Panc1 (cell line): ENCODE data around the gene PRLHR. TPM values are rescaled to one million over a fixed set of nuclear protein-coding genes. Genes with fewer than 3 reads are reported as not detected.

ENCODE experiments used
- ATAC-seq: fragments of 200-7000 bp; cut with Tn5 transposase; 2 replicates; pipeline ENCODE4 v1.9.1; 2020; ENCODE audit warnings: mild to moderate bottlenecking, moderate library complexity
- Bru-seq: library from RNA; stranded (reverse); fragments of 400-500 nt; gene quantifications from one replicate; lab custom pipeline; 2021; lab: Mats Ljungman, UMichigan
- BruChase-seq, 2 experiments: library from RNA; stranded (reverse); fragments of 400-500 nt; gene quantifications; one replicate each; lab custom pipeline; 2021; lab: Mats Ljungman, UMichigan
- BruUV-seq: library from RNA; stranded (reverse); fragments of 400-500 nt; replicated peaks from 2 replicates; lab custom pipeline; 2021; lab: Mats Ljungman, UMichigan
- CTCF ChIA-PET: fragments of 300-600 bp; sonication (Branson Sonifier 250); formaldehyde crosslinking; loops from one replicate; lab custom pipeline; 2022; ENCODE audit warnings: antibody characterized with exemption; lab: Charles Lee
- POLR2A ChIA-PET: fragments of 300-600 bp; sonication (Branson Sonifier 250); formaldehyde crosslinking; loops from one replicate; lab custom pipeline; 2022; ENCODE audit warnings: antibody characterized with exemption; lab: Charles Lee
- DNase-seq: peaks from one replicate; pipeline ENCODE4 v3.0.0-alpha.2; 2010; ENCODE audit warnings: low read depth, low spot score
- H3K27ac ChIP-seq: 2 replicates; pipeline ENCODE4 v1.5.1; 2011; ENCODE audit warnings: mild to moderate bottlenecking, low read length, inconsistent platforms
- H3K27me3 ChIP-seq: fragments of 200-500 bp; sonication (Bioruptor generic); 2 replicates; pipeline ENCODE4 v1.6.0; 2014; ENCODE audit warnings: low read length, inconsistent platforms; ENCODE audit not compliant: control insufficient read depth, insufficient read depth
- H3K36me3 ChIP-seq: fragments of 200-500 bp; sonication (Bioruptor generic); 2 replicates; pipeline ENCODE4 v1.5.1; 2014; ENCODE audit warnings: inconsistent platforms, mild to moderate bottlenecking, low read length, moderate library complexity; ENCODE audit not compliant: control insufficient read depth, insufficient read depth
- H3K4me1 ChIP-seq: 2 replicates; pipeline ENCODE4 v1.5.1; 2011; ENCODE audit warnings: inconsistent platforms, mild to moderate bottlenecking, low read length, moderate library complexity; ENCODE audit not compliant: control insufficient read depth, insufficient read depth
- H3K4me3 ChIP-seq, 2 experiments: 2 replicates each; pipeline ENCODE4 v1.5.1; 2011 to 2012; ENCODE audit warnings: low read depth in 2 of 2, low read length in 2 of 2, mild to moderate bottlenecking in 2 of 2, inconsistent platforms in 1 of 2, moderate library complexity in 1 of 2
- H3K9me3 ChIP-seq: fragments of 200-500 bp; sonication (Bioruptor generic); 2 replicates; pipeline ENCODE4 v1.5.1; 2014; ENCODE audit warnings: low read depth, mild to moderate bottlenecking, inconsistent platforms, low read length, moderate library complexity; ENCODE audit not compliant: control insufficient read depth, insufficient read depth
- POLR2AphosphoS5 ChIP-seq: IDR thresholded peaks from 2 replicates; pipeline ENCODE4 v1.6.1; 2012; ENCODE audit warnings: mild to moderate bottlenecking, low read depth, low read length, moderate library complexity
- REST ChIP-seq, 2 experiments: IDR thresholded peaks; 2 replicates each; pipeline ENCODE4 v1.6.1; 2011 to 2012; ENCODE audit warnings: low read depth in 2 of 2, control low read depth in 1 of 2, low read length in 1 of 2, mild to moderate bottlenecking in 1 of 2, moderate library complexity in 1 of 2; ENCODE audit not compliant: insufficient read depth in 1 of 2
- SIN3A ChIP-seq: IDR thresholded peaks from 2 replicates; pipeline ENCODE4 v1.6.1; 2012; ENCODE audit warnings: low read depth, mild to moderate bottlenecking, low read length, moderate library complexity, borderline replicate concordance; ENCODE audit not compliant: insufficient read depth
- TCF7L2 ChIP-seq: IDR thresholded peaks from 2 replicates; pipeline ENCODE4 v1.6.1; 2011; ENCODE audit warnings: mild to moderate bottlenecking, low read depth, low read length, inconsistent platforms
- in situ Hi-C: cut with HindIII; loops from 2 replicates; pipeline ENCODE4 v1.10.0; 2016; ENCODE audit warnings: low sequenced_read_pairs, low pct_unique_long_range_greater_than_20kb
- intact Hi-C: fragments of 100-400 bp; cut with micrococcal nuclease; formaldehyde crosslinking; loops from one replicate; pipeline ENCODE4 v1.10.0; 2022; ENCODE audit not compliant: unreplicated experiment
- long read RNA-seq: library from polyadenylated mRNA; unstranded; transcript quantifications from one replicate; pipeline ENCODE4 v2.0.0, GENCODE V29; 2021; ENCODE audit not compliant: unreplicated experiment
- polyA plus RNA-seq: library from polyadenylated mRNA; unstranded; fragments of >200 nt; gene quantifications from one replicate; pipeline ENCODE4 v1.2.1, GENCODE V29; 2012; ENCODE audit warnings: missing spikeins; ENCODE audit not compliant: insufficient read length
- total RNA-seq: library from RNA; stranded (reverse); gene quantifications from one replicate; pipeline ENCODE4 v1.2.1, GENCODE V29; 2021; ENCODE audit not compliant: unreplicated experiment
- TF ChIP-seq, protein P1 (sequence below): fragments of 450-650 bp; IDR thresholded peaks from 2 replicates; pipeline ENCODE4 v1.5.1; 2017; ENCODE audit warnings: mild to moderate bottlenecking

PRLHR gene
- not detected for total RNA-seq
- not detected for polyA plus RNA-seq
- Bru-seq, nascent RNA, result not detected
- not detected for BruChase-seq, experiment 1, labeled RNA remaining after a 2-hour chase
- BruChase-seq, experiment 2, labeled RNA remaining after a 6-hour chase, result percentile 12 among the genes with signal in this experiment
- long read RNA-seq, result 0 reads

DNA sequence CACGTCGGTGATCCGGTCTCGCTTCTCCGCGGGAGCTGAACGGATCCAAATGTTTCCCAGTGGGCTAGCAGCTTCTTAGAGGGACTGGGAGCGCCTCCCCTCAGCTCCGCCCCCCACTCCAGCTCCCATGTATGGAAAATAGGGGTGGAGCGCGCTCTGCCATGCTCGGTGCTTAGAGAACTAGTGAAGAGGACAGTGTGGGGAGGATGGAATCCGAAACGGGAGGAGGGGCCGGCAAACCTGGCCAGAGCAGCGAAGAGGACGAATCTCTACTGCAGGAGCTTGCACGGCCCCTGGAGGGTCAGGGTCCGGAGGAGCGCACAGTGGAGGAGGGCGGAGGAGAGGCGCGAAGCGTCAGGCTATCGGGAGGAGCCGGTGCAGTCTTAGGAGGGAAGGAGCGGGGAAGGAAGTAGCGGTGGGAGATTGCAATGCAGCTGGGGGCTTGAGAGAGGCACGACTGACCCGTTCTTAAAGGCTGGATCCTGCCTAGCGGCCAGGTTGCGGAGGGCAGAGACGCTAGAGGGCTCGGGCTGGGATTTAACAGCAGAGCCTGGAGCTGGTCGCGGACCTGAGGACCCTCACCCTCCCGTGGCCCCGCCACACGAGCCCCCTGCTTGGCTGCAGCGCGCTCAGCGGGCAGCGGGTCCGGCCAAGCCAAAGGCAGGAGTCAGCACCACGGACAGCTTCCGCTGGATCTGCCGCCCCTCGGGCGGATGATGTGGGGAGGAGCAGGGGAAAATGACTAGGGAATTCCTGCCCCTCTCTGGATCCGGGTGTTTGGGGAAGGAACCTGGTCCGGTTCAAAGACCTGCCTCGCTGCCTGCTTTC lies at the start of gene PRLHR:
Gene PRLHR, minus strand, starts transcription at position 51 of the 828 bp plus-strand sequence. CDS start 404 bp downstream, outside the sequence.
- peaks cover 33% of the 10 kb centered on the region for H3K27me3 ChIP-seq
- peak; percentile 51 for ATAC-seq
- no peak for DNase-seq
- ChIA-PET POLR2A (interaction anchor here (0.5 kb wide), 1 partner anchor 224 kb away, joined by 6 read pairs; no protein-coding TSS in a partner anchor), CTCF (no interaction called here)
- no peaks in the 10 kb centered on the region for H3K4me1 ChIP-seq
- H3K36me3 ChIP-seq, result no peaks in the 10 kb centered on the region
- TF ChIP-seq, protein P1, sequence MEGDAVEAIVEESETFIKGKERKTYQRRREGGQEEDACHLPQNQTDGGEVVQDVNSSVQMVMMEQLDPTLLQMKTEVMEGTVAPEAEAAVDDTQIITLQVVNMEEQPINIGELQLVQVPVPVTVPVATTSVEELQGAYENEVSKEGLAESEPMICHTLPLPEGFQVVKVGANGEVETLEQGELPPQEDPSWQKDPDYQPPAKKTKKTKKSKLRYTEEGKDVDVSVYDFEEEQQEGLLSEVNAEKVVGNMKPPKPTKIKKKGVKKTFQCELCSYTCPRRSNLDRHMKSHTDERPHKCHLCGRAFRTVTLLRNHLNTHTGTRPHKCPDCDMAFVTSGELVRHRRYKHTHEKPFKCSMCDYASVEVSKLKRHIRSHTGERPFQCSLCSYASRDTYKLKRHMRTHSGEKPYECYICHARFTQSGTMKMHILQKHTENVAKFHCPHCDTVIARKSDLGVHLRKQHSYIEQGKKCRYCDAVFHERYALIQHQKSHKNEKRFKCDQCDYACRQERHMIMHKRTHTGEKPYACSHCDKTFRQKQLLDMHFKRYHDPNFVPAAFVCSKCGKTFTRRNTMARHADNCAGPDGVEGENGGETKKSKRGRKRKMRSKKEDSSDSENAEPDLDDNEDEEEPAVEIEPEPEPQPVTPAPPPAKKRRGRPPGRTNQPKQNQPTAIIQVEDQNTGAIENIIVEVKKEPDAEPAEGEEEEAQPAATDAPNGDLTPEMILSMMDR, result no peak
- TF ChIP-seq REST (IDR thresholded peaks at IDR 0.05; ENCODE audit: insufficient read depth in 1 of 2, low read depth in 2 of 2, low read length in 1 of 2), result peak; percentile 94 to 97
- BruUV-seq, result no TSS peak
- in situ Hi-C loops (loop anchor here (25.0 kb wide), 1 partner anchor 116 kb away; no protein-coding TSS in a partner anchor), intact Hi-C loops (no loop called here)
- H3K27ac ChIP-seq, result no peak within 1 kb of the TSS
- H3K9me3 ChIP-seq, result no peaks in the 10 kb centered on the region
- H3K4me3 ChIP-seq, result peak within 1 kb of the TSS in 1 of 2 experiments; percentile 23; a peak in 2 of 4 replicates

GRCh38 chr10:118642228-118642627 lies 46.8 kb upstream of the PRLHR start:
- no peak overlapping the region for H3K4me3 ChIP-seq
- CTCF ChIA-PET, result no interaction called here

More at GRCh38 chr10:118642228-118642627, 46.8 kb upstream of the PRLHR start:
- H3K27ac ChIP-seq, result no peak overlapping the region
- H3K4me1 ChIP-seq, result no peaks in the 10 kb centered on the region
- no peaks in the 10 kb centered on the region for H3K36me3 ChIP-seq
- POLR2A ChIA-PET, result no interaction called here
- in situ Hi-C loops (no loop called here), intact Hi-C loops (no loop called here)
- ATAC-seq, result no peak
- no peaks in the 10 kb centered on the region for H3K9me3 ChIP-seq
- H3K27me3 ChIP-seq, result peaks cover 12% of the 10 kb centered on the region
- BruUV-seq, result no TSS peak
- TF ChIP-seq, protein P1, result no peak
- TF ChIP-seq REST (IDR thresholded peaks at IDR 0.05; ENCODE audit: insufficient read depth in 1 of 2, low read depth in 2 of 2, low read length in 1 of 2), result no peak
- no peak for TF ChIP-seq POLR2AphosphoS5
- TF ChIP-seq SIN3A, result no peak
- no peak for TF ChIP-seq TCF7L2
- DNase-seq, result no peak
